Vagina (tissue), 2 donors: ENCODE data around the gene GNL2.

ENCODE experiments used
- POLR2A ChIP-seq, 2 donors: fragments of 450-650 bp; IDR thresholded peaks; one replicate each; pipeline ENCODE4 v1.6.1; 2017; ENCODE audit warnings: antibody characterized with exemption in 2 of 2, mild to moderate bottlenecking in 2 of 2, moderate library complexity in 2 of 2
- TF ChIP-seq, protein P1 (sequence below), 3 experiments: fragments of 450-650 bp in 2 of 3; fragments of 200-600 bp in 1 of 3; sonication (generic) in 1 of 3; IDR thresholded peaks; one replicate each; pipeline ENCODE4 v1.5.1; 2017 to 2019; ENCODE audit warnings: antibody characterized with exemption in 3 of 3, mild to moderate bottlenecking in 2 of 3, moderate library complexity in 2 of 3

DNA sequence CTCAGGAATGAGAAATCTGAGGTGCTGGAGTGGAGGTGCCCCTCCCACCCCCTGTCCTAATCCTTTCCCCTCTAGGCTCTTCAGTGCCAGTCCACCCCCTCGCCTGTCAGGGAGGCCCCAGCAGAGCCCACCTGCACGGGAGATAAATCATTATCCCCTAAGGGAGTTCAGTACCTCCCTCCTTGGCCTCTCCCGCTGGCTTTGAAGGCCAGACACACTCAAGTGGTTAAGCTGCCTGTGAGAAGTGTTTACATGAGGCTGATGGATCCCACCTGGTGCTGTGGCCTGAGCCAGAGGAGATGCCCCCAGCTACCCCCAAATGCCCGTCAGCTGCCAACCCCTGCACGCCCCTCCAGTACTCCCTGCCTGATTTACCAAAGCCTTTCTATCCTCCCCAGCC lies 35.3 kb upstream of the GNL2 start:
- TF ChIP-seq POLR2A (IDR thresholded peaks at IDR 0.05): no peak
- TF ChIP-seq, protein P1, sequence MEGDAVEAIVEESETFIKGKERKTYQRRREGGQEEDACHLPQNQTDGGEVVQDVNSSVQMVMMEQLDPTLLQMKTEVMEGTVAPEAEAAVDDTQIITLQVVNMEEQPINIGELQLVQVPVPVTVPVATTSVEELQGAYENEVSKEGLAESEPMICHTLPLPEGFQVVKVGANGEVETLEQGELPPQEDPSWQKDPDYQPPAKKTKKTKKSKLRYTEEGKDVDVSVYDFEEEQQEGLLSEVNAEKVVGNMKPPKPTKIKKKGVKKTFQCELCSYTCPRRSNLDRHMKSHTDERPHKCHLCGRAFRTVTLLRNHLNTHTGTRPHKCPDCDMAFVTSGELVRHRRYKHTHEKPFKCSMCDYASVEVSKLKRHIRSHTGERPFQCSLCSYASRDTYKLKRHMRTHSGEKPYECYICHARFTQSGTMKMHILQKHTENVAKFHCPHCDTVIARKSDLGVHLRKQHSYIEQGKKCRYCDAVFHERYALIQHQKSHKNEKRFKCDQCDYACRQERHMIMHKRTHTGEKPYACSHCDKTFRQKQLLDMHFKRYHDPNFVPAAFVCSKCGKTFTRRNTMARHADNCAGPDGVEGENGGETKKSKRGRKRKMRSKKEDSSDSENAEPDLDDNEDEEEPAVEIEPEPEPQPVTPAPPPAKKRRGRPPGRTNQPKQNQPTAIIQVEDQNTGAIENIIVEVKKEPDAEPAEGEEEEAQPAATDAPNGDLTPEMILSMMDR (IDR thresholded peaks at IDR 0.05): no peak
